ENCODE results near the gene SIL1.

DNA sequence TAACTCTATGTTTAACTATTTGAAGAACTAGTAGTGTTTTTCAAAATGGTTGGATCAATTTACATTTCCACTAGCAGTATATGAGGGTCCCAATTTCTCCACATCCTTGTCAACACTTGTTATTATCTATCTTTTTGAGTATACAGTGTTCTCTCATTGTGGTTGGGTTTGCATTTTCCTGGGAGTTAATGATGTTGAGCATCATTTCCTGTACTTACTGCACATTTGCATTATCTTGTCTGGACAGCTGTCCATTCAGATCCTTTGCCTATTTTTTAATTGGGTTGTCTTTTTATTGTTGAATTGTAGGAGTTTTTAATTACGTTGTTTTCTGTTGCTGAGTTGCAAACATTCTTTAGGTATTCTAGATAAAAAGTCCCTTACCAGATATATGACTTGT lies 219.6 kb downstream of the SIL1 start:
- no peak for TF ChIP-seq CTCF (IDR thresholded peaks at IDR 0.05)
- TF ChIP-seq POLR2A (IDR thresholded peaks at IDR 0.05), result no peak
- no peak for TF ChIP-seq POLR2AphosphoS5 (IDR thresholded peaks at IDR 0.05)
- TF ChIP-seq EP300 (IDR thresholded peaks at IDR 0.05), result no peak
